PFSK-1 (cell line): ENCODE results near the gene SNX13.

Experiments used
- POLR2AphosphoS5 ChIP-seq: IDR thresholded peaks from 2 replicates; pipeline ENCODE4 v1.6.1; 2012; ENCODE audit warnings: low read depth, mild to moderate bottlenecking, control low read depth, low read length, moderate library complexity
- SIN3A ChIP-seq: IDR thresholded peaks from 2 replicates; pipeline ENCODE4 v1.6.1; 2012; ENCODE audit warnings: mild to moderate bottlenecking, low read length, moderate library complexity, borderline replicate concordance; ENCODE audit not compliant: insufficient read depth
- TAF1 ChIP-seq: IDR thresholded peaks from 2 replicates; pipeline ENCODE4 v1.6.1; 2012; ENCODE audit warnings: low read length, control low read depth, borderline replicate concordance; ENCODE audit not compliant: insufficient read depth

GRCh38 chr7:17822547-17823173, 117.6 kb downstream of the SNX13 start:
- no peak for TF ChIP-seq POLR2AphosphoS5
- no peak for TF ChIP-seq SIN3A
- no peak for TF ChIP-seq TAF1
